Smooth muscle cell (in vitro differentiated cells): ENCODE measurements around the gene MGAT4C. TPM values are rescaled to one million over a fixed set of nuclear protein-coding genes. Genes with fewer than 3 reads are reported as not detected.

Experiments
- DNase-seq: peaks from one replicate; lab custom pipeline; 2025; ENCODE audit not compliant: unreplicated experiment; lab: John Stamatoyannopoulos, UW
- H2AFZ ChIP-seq: fragments of 200-600 bp; sonication (generic); 2 replicates; pipeline ENCODE4 v1.6.0; 2016; ENCODE audit warnings: antibody characterized with exemption, low read depth, mild to moderate bottlenecking
- H3F3A ChIP-seq: fragments of 200-600 bp; sonication (generic); 2 replicates; pipeline ENCODE4 v1.6.0; 2017; ENCODE audit warnings: antibody characterized with exemption, low read depth
- H3K27ac ChIP-seq: fragments of 200-600 bp; sonication (generic); 2 replicates; pipeline ENCODE4 v1.5.1; 2016; ENCODE audit warnings: low read depth, mild to moderate bottlenecking
- H3K27me3 ChIP-seq: fragments of 200-600 bp; sonication (generic); 2 replicates; pipeline ENCODE4 v1.6.1; 2016; ENCODE audit warnings: low read depth, mild to moderate bottlenecking
- H3K36me3 ChIP-seq: fragments of 200-600 bp; sonication (generic); 2 replicates; pipeline ENCODE4 v1.5.1; 2016; ENCODE audit warnings: low read depth
- H3K4me1 ChIP-seq: fragments of 200-600 bp; sonication (generic); 2 replicates; pipeline ENCODE4 v1.5.1; 2016; ENCODE audit warnings: low read depth
- H3K4me2 ChIP-seq: fragments of 200-600 bp; sonication (generic); 2 replicates; pipeline ENCODE4 v1.6.0; 2016; ENCODE audit warnings: mild to moderate bottlenecking
- H3K4me3 ChIP-seq: fragments of 200-600 bp; sonication (generic); 2 replicates; pipeline ENCODE4 v1.5.1; 2016; ENCODE audit warnings: mild to moderate bottlenecking
- H3K79me2 ChIP-seq: fragments of 200-600 bp; sonication (generic); 2 replicates; pipeline ENCODE4 v1.6.0; 2016; ENCODE audit warnings: low read depth, mild to moderate bottlenecking
- H3K9ac ChIP-seq: fragments of 200-600 bp; sonication (generic); 2 replicates; pipeline ENCODE4 v1.6.0; 2016; ENCODE audit warnings: low read depth
- H3K9me3 ChIP-seq: fragments of 200-600 bp; sonication (generic); replicated peaks from 2 replicates; pipeline ENCODE4 v1.5.1; 2016; ENCODE audit warnings: low read depth
- H4K20me1 ChIP-seq: fragments of 200-600 bp; sonication (generic); 2 replicates; pipeline ENCODE4 v1.6.0; 2016; ENCODE audit warnings: low read depth
- CTCF ChIP-seq: fragments of 200-600 bp; sonication (generic); IDR thresholded peaks from 2 replicates; pipeline ENCODE4 v1.5.1; 2017; ENCODE audit warnings: borderline replicate concordance, mild to moderate bottlenecking, antibody characterized with exemption; ENCODE audit not compliant: insufficient read depth, poor library complexity, severe bottlenecking
- WGBS: methylation state at CpG from one replicate; pipeline ENCODE4 v1.1.7; 2016; ENCODE audit warnings: low lambda C conversion rate; 5-methylcytosine and 5-hydroxymethylcytosine counted together
- polyA plus RNA-seq: library from polyadenylated mRNA; unstranded; fragments of >200 nt; fragmentation: Nextera tagmentation; extraction: Ambion mirVana; gene quantifications from 2 replicates; pipeline ENCODE4 v1.2.1, GENCODE V29; 2016
- total RNA-seq: library from RNA; depleted of rRNA; stranded (reverse); fragments of >200 nt; gene quantifications from 2 replicates; pipeline ENCODE4 v1.2.3, GENCODE V29; 2014

MGAT4C gene
- total and polyA plus RNA-seq, 2 experiments from 2014 or later, result 0.22 TPM; not detected in 1

GRCh38 chr12:85998074-85998473 is 258.1 kb downstream of the MGAT4C start:
- 86% methylated on average over 2 of the region's 2 CpGs for WGBS
- H3K27me3 ChIP-seq, result no peaks in the 10 kb centered on the region

GRCh38 chr12:85996280-85996679 is 259.9 kb downstream of the MGAT4C start:
- Histone ChIP-seq H3K79me2 (no peaks in the 10 kb centered on the region), H3F3A (no peaks in the 10 kb centered on the region), H3K36me3 (no peaks in the 10 kb centered on the region), H4K20me1 (no peaks in the 10 kb centered on the region), H3K27me3 (no peaks in the 10 kb centered on the region), H3K9ac (no peak overlapping the region), H3K4me1 (no peaks in the 10 kb centered on the region), H2AFZ (no peak overlapping the region), H3K4me2 (no peak overlapping the region), H3K27ac (no peak overlapping the region), H3K9me3 (peaks cover 5% of the 10 kb centered on the region), H3K4me3 (no peak overlapping the region)
- DNase-seq, result no peak
- no peak for TF ChIP-seq CTCF
- 84% methylated on average over 3 of the region's 3 CpGs for WGBS

More at GRCh38 chr12:85998074-85998473, 258.1 kb downstream of the MGAT4C start:
- no peaks in the 10 kb centered on the region for H3K79me2 ChIP-seq
- no peaks in the 10 kb centered on the region for H3F3A ChIP-seq
- no peak overlapping the region for H3K4me3 ChIP-seq
- H3K4me2 ChIP-seq, result no peak overlapping the region
- DNase-seq, result no peak
- H3K27ac ChIP-seq, result no peak overlapping the region
- peaks cover 5% of the 10 kb centered on the region for H3K9me3 ChIP-seq
- no peak overlapping the region for H2AFZ ChIP-seq
- no peaks in the 10 kb centered on the region for H4K20me1 ChIP-seq
- H3K36me3 ChIP-seq, result no peaks in the 10 kb centered on the region
- no peaks in the 10 kb centered on the region for H3K4me1 ChIP-seq
- no peak overlapping the region for H3K9ac ChIP-seq
- TF ChIP-seq CTCF, result no peak

- Histone ChIP-seq H3K4me2 (no peak overlapping the region), H4K20me1 (no peaks in the 10 kb centered on the region), H3K36me3 (no peaks in the 10 kb centered on the region), H3K4me3 (no peak overlapping the region), H3K9ac (no peak overlapping the region), H3K79me2 (no peaks in the 10 kb centered on the region), H3K27ac (no peak overlapping the region), H2AFZ (no peak overlapping the region), H3F3A (no peaks in the 10 kb centered on the region), H3K27me3 (no peaks in the 10 kb centered on the region), H3K9me3 (peaks cover 5% of the 10 kb centered on the region), H3K4me1 (no peaks in the 10 kb centered on the region)
- TF ChIP-seq CTCF, result no peak
- no peak for DNase-seq
- WGBS, result 87% methylated on average over 4 of the region's 4 CpGs
Observed at GRCh38 chr12:85993746-85994145, 262.4 kb downstream of the MGAT4C start.

- no peak overlapping the region for H3K4me2 ChIP-seq
- no peaks in the 10 kb centered on the region for H3K9me3 ChIP-seq
- H3K27me3 ChIP-seq, result no peaks in the 10 kb centered on the region
- H3K79me2 ChIP-seq, result no peaks in the 10 kb centered on the region
- H4K20me1 ChIP-seq, result no peaks in the 10 kb centered on the region
- no peak overlapping the region for H3K9ac ChIP-seq
- no peak overlapping the region for H3K4me3 ChIP-seq
- no peak overlapping the region for H3K27ac ChIP-seq
- TF ChIP-seq CTCF, result no peak
- no peaks in the 10 kb centered on the region for H3K4me1 ChIP-seq
- no peaks in the 10 kb centered on the region for H3K36me3 ChIP-seq
- no peaks in the 10 kb centered on the region for H3F3A ChIP-seq
- H2AFZ ChIP-seq, result no peak overlapping the region
- no peak for DNase-seq
Observed at GRCh38 chr12:85985996-85986395, 270.2 kb downstream of the MGAT4C start.
